Psoas muscle (tissue), 8 donors: Measurements from ENCODE around the gene PRR29. TPM values are rescaled to one million over a fixed set of nuclear protein-coding genes. Genes with fewer than 3 reads are reported as not detected.

ENCODE experiments used
- ATAC-seq, 4 donors: fragments of 200-7000 bp; cut with Tn5 transposase; one replicate each; pipeline ENCODE4 v1.9.1; 2020; ENCODE audit warnings: moderate library complexity in 3 of 4, mild to moderate bottlenecking in 2 of 4
- DNase-seq, 2 donors: peaks; one replicate each; pipeline ENCODE4 v3.0.0-alpha.2; 2020
- H3K27ac ChIP-seq: fragments of 200-600 bp; one replicate; pipeline ENCODE4 v1.8.0; 2022
- H3K27me3 ChIP-seq, 3 donors: fragments of 200-600 bp in 1 of 3; one replicate each; pipeline versions ENCODE4 v1.6.1 to v1.8.0; 2013 to 2022; ENCODE audit warnings: low read length in 2 of 3, mild to moderate bottlenecking in 2 of 3, moderate library complexity in 1 of 3; ENCODE audit not compliant: insufficient read depth in 3 of 3
- H3K36me3 ChIP-seq, 2 donors: fragments of 200-600 bp in 1 of 2; one replicate each; pipeline versions ENCODE4 v1.6.1 to v1.8.0; 2013 to 2022; ENCODE audit warnings: low read depth in 1 of 2, mild to moderate bottlenecking in 1 of 2, moderate library complexity in 1 of 2; ENCODE audit not compliant: insufficient read depth in 1 of 2
- H3K4me1 ChIP-seq: fragments of 200-600 bp; one replicate; pipeline ENCODE4 v1.8.0; 2022
- H3K4me3 ChIP-seq: fragments of 200-600 bp; one replicate; pipeline ENCODE4 v1.8.0; 2022; ENCODE audit warnings: mild to moderate bottlenecking
- H3K9me3 ChIP-seq: fragments of 200-600 bp; one replicate; pipeline ENCODE4 v1.8.0; 2022
- whole genome bisulfite sequencing, 3 donors: extraction: QIAGEN DNeasy Blood & Tissue Kit; methylation state at CpG; one replicate each; pipeline versions ENCODE4 v1.1.6 to v1.1.7; 2013; 5-methylcytosine and 5-hydroxymethylcytosine counted together
- intact Hi-C, 2 donors: fragments of 100-400 bp; cut with DNase I; formaldehyde crosslinking; loops; one replicate each; pipeline versions ENCODE4 v1.11.0 to v1.14.2; 2022
- polyA plus RNA-seq, 3 donors: library from polyadenylated mRNA; stranded (reverse); fragments of 200-250 nt; gene quantifications; one replicate each; pipeline ENCODE4 v1.2.3, GENCODE V29; 2013
- total RNA-seq, 4 donors: library from RNA; stranded (reverse); fragmentation: NEBNext Ultra II Directional in 2 of 4; extraction: Animal tissue kit (Norgen Biotek cat#: 25700) in 2 of 4; gene quantifications; one replicate each; pipeline versions ENCODE4 v1.2.1 to v1.2.4, GENCODE V29; 2021 to 2023
- TF ChIP-seq, protein P1 (sequence below): fragments of 200-600 bp; IDR thresholded peaks from one replicate; pipeline ENCODE4 v1.8.0; 2022; ENCODE audit warnings: antibody characterized with exemption
- donor health status: healthy with polysubstance abuse.
- donor health status: DM: no; HTN: no; CAD: no; lungs with moderate emphysema.
- donor health status: Bipolar disorder and iron deficiency.
- donor health status: healthy.
- donor health status: DM: yes; HTN: yes; CAD: no.
- donor health status: DM: no; HTN: no; CAD: no.
- donor health status: DM: no; HTN: no; CAD: no.
- donor health status: DM: yes; HTN: yes; CAD: no.

Gene PRR29
- total and polyA plus RNA-seq, 7 donors: 0.09 to 0.47 (median 0.16) TPM; not detected in 1

DNA sequence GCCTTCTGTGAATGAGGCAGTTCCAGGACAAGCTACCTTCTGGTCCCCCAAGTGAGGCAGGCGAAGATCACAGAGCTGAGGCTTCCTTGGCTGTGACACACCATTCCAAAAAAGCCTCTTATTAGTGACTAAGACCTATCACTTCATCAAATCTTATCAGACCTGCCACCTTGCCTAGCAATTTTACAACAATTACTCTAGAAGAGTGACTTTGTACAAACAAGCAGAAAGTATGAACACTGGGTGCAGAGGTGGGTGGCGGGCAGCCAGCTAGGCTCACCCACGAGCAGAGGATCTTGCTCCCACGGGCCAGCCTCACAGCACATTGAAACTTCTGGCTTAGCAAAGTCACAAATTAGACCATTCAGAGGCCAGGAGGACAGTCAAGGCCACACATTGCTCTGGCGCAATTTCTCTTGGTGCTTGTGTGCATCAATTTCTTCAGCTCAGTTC is 24.5 kb downstream of the PRR29 start:
- intact Hi-C loops: no loop called here

GRCh38 chr17:64024215-64024654 is 26.1 kb downstream of the PRR29 start:
- Histone ChIP-seq H3K4me3 (no peak overlapping the region), H3K36me3 (no peaks in the 10 kb centered on the region), H3K9me3 (no peaks in the 10 kb centered on the region), H3K27ac (peak overlapping the region; percentile 25), H3K4me1 (peaks cover 4% of the 10 kb centered on the region), H3K27me3 (no peaks in the 10 kb centered on the region)
- no peak for ATAC-seq
- 82 to 86% (median 82%) methylated on average over 8 of the region's 8 CpGs for WGBS, 3 donors
- TF ChIP-seq, protein P1, sequence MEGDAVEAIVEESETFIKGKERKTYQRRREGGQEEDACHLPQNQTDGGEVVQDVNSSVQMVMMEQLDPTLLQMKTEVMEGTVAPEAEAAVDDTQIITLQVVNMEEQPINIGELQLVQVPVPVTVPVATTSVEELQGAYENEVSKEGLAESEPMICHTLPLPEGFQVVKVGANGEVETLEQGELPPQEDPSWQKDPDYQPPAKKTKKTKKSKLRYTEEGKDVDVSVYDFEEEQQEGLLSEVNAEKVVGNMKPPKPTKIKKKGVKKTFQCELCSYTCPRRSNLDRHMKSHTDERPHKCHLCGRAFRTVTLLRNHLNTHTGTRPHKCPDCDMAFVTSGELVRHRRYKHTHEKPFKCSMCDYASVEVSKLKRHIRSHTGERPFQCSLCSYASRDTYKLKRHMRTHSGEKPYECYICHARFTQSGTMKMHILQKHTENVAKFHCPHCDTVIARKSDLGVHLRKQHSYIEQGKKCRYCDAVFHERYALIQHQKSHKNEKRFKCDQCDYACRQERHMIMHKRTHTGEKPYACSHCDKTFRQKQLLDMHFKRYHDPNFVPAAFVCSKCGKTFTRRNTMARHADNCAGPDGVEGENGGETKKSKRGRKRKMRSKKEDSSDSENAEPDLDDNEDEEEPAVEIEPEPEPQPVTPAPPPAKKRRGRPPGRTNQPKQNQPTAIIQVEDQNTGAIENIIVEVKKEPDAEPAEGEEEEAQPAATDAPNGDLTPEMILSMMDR: no peak
- intact Hi-C loops: loop anchor here in 1 of 2 donors (2.0 kb wide), 1 partner anchor 105 kb away; the partner anchor contains the start of gene GH1
- DNase-seq: no peak

More for the DNA sequence above, 24.5 kb downstream of the PRR29 start:
- ATAC-seq (no peak), DNase-seq (no peak)
- 74 to 85% (median 80%) methylated on average over 5 of the region's 5 CpGs for WGBS, 3 donors
- no peaks in the 10 kb centered on the region for H3K36me3 ChIP-seq
- no peaks in the 10 kb centered on the region for H3K9me3 ChIP-seq
- H3K4me3 ChIP-seq: no peak overlapping the region
- H3K27me3 ChIP-seq: no peaks in the 10 kb centered on the region
- no peak overlapping the region for H3K27ac ChIP-seq
- H3K4me1 ChIP-seq: peaks cover 4% of the 10 kb centered on the region
- TF ChIP-seq, protein P1: no peak

DNA sequence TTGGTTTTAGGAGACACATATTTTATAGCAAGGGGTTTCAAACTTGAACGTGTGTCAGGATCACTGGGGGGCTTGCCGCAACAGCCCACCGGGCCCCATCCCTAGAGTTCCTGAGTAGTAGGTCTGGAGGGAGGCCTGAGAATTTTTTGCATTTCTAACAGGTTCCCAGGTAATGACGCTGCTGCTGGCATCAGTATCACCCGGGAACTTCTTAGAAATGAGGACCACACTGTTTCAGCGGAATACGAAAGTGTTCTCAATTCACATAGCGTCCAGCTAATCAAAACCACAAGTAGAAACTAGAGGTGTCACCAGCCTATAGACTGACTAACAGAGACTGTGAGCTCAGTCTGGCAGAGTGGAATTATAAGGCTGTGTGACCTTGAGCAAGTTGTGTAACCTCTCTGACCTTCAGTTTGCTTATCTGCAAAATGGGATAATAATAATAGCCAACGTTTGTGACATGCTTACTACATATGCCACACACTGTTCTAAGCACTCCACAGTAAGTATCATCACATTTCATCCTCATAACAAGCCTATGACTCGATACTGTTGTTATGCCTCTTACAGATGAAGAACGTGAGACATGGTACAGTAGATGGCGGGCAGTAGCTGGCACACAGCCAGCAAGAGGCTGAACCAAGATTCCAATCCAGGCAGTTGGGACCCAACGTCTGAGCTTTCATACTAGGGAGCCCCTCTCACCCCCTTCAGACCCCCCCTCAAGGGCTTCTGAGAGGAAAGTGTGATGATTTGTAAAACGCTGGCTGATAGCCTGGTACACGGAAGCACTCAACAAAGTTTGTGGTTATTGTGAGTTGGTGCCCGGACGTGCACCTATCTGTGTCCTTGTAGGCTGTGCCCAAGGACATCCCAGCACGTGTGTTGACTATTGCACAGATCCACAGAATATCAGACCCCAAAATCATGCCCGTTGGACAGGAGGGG is 26.9 kb downstream of the PRR29 start:
- H3K9me3 ChIP-seq: no peaks in the 10 kb centered on the region
- peak overlapping the region; percentile 25 for H3K27ac ChIP-seq
- DNase-seq: no peak
- intact Hi-C loops: loop anchor here (2.0 to 5.0 kb wide), 3 partner anchors 106 to 257 kb away; partner anchors contain the start of genes CSHL1 (in 1 of the 2) and GH1 (in 1 of the 2)
- H3K27me3 ChIP-seq: no peaks in the 10 kb centered on the region
- no peaks in the 10 kb centered on the region for H3K36me3 ChIP-seq
- TF ChIP-seq, protein P1: no peak
- WGBS, 3 donors: 56 to 63% (median 56%) methylated on average over 19 of the region's 19 CpGs
- peaks cover 4% of the 10 kb centered on the region for H3K4me1 ChIP-seq
- H3K4me3 ChIP-seq: peak overlapping the region; percentile 53
- ATAC-seq: peak; percentile 19 to 54 (median 46)

GRCh38 chr17:64025732-64026294 is 27.7 kb downstream of the PRR29 start:
- no peaks in the 10 kb centered on the region for H3K27me3 ChIP-seq
- H3K36me3 ChIP-seq: no peaks in the 10 kb centered on the region
- H3K9me3 ChIP-seq: no peaks in the 10 kb centered on the region
- H3K4me1 ChIP-seq: peaks cover 4% of the 10 kb centered on the region
- peak; percentile 79 to 93 for DNase-seq
- intact Hi-C loops: loop anchor here (2.0 to 5.0 kb wide), 3 partner anchors 107 to 256 kb away; partner anchors contain the start of genes CSHL1 (in 1 of the 2) and GH1 (in 1 of the 2)
- peak; percentile 83 to 93 (median 88) for ATAC-seq
- WGBS, 3 donors: 2 to 4% (median 2%) methylated on average over 21 of the region's 21 CpGs
- H3K4me3 ChIP-seq: peak overlapping the region; percentile 53
- no peak overlapping the region for H3K27ac ChIP-seq
- TF ChIP-seq, protein P1: peak; percentile 92
